AG09319 (cell line): ENCODE results near the gene PLOD1.
A peak's percentile ranks its signal among the peaks of the same experiment; 100 is the strongest.

ENCODE experiments used
- DNase-seq: peaks from one replicate; pipeline ENCODE4 v3.0.0-alpha.2; 2010; ENCODE audit warnings: low read depth; ENCODE audit errors: extremely low read depth
- CTCF ChIP-seq: IDR thresholded peaks from 2 replicates; pipeline ENCODE4 v1.5.1; 2011; ENCODE audit warnings: low read depth, mild to moderate bottlenecking, inconsistent platforms, low read length, moderate library complexity

Gene PLOD1

GRCh38 chr1:11997081-11997850 is 62.7 kb downstream of the PLOD1 start:
- no peak for DNase-seq
- no peak for TF ChIP-seq CTCF

GRCh38 chr1:11998636-11999035 is 64.1 kb downstream of the PLOD1 start:
- TF ChIP-seq CTCF = no peak
- no peak for DNase-seq

GRCh38 chr1:11999236-11999635 is 64.7 kb downstream of the PLOD1 start:
- DNase-seq = no peak
- TF ChIP-seq CTCF = no peak

GRCh38 chr1:12001249-12001917 is 66.9 kb downstream of the PLOD1 start:
- peak; percentile 53 for TF ChIP-seq CTCF
- peak; percentile 55 for DNase-seq

GRCh38 chr1:12001996-12002493 is 67.5 kb downstream of the PLOD1 start:
- TF ChIP-seq CTCF = no peak
- no peak for DNase-seq

- DNase-seq = no peak
- no peak for TF ChIP-seq CTCF
Measured at GRCh38 chr1:12003762-12004161, 69.2 kb downstream of the PLOD1 start.

GRCh38 chr1:12005488-12006166 is 71.1 kb downstream of the PLOD1 start:
- no peak for TF ChIP-seq CTCF
- DNase-seq = no peak
